ENCODE results near the gene ADARB1. TPM values are rescaled to one million over a fixed set of nuclear protein-coding genes. Genes with fewer than 3 reads are reported as not detected.

Gene ADARB1
- total and polyA plus RNA-seq, 8 donors = 23.8 to 53.4 (median 30.2) TPM

DNA sequence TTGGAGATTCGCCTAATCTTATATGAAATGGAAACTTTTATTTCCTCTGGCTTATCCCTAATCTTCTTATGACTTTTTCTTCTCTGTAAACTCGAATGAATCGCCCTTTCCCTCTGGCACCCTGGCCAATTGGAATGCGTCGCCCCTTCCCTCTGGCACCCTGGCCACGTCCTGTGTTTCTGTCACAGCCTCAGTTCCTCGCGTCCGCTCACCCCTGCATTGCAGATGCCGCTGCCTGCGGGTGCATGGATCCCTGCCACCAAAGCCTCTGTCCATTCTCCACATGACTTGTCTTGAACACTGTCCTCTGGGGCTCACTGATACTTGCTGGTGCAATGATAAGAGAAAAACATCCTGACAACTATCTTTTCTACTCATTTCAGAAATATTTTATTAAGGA is 104.6 kb downstream of the ADARB1 start:
- intact Hi-C loops (cut with DNase I) = no loop called here
- Histone ChIP-seq H3K4me1 (no peaks in the 10 kb centered on the region), H3K9me3 (no peaks in the 10 kb centered on the region), H3K36me3 (peaks cover 0 to 48% of the 10 kb centered on the region in 2 donors), H3K27ac (no peak overlapping the region), H3K4me3 (no peak overlapping the region), H3K27me3 (no peaks in the 10 kb centered on the region)
- DNase-seq = no peak
- no peak for TF ChIP-seq CTCF (IDR thresholded peaks at IDR 0.05)
- ATAC-seq = no peak

GRCh38 chr21:45179568-45180245 is 105.3 kb downstream of the ADARB1 start:
- ATAC-seq (no peak), DNase-seq (no peak)
- intact Hi-C loops (cut with DNase I) = loop anchor here in 1 of 2 donors (10.0 kb wide), 1 partner anchor 85 kb away; no protein-coding TSS in a partner anchor
- Histone ChIP-seq H3K27me3 (no peaks in the 10 kb centered on the region), H3K4me1 (no peaks in the 10 kb centered on the region), H3K4me3 (no peak overlapping the region), H3K9me3 (no peaks in the 10 kb centered on the region), H3K27ac (no peak overlapping the region), H3K36me3 (peaks cover 0 to 54% of the 10 kb centered on the region in 2 donors)
- TF ChIP-seq CTCF (IDR thresholded peaks at IDR 0.05) = no peak

GRCh38 chr21:45180246-45180599 is 105.8 kb downstream of the ADARB1 start:
- DNase-seq (no peak), ATAC-seq (no peak)
- no peak overlapping the region for H3K4me3 ChIP-seq
- H3K4me1 ChIP-seq = no peaks in the 10 kb centered on the region
- H3K27ac ChIP-seq = no peak overlapping the region
- no peaks in the 10 kb centered on the region for H3K27me3 ChIP-seq
- TF ChIP-seq CTCF (IDR thresholded peaks at IDR 0.05) = no peak
- no peaks in the 10 kb centered on the region for H3K9me3 ChIP-seq
- intact Hi-C loops (cut with DNase I) = loop anchor here in 1 of 2 donors (10.0 kb wide), 1 partner anchor 85 kb away; no protein-coding TSS in a partner anchor
- H3K36me3 ChIP-seq = peaks cover 0 to 59% of the 10 kb centered on the region in 2 donors

- ATAC-seq (no peak), DNase-seq (no peak)
- peaks cover 4 to 66% of the 10 kb centered on the region in 2 donors for H3K36me3 ChIP-seq
- intact Hi-C loops (cut with DNase I) = loop anchor here in 1 of 2 donors (10.0 kb wide), 1 partner anchor 82 kb away; no protein-coding TSS in a partner anchor
- H3K4me3 ChIP-seq = no peak overlapping the region
- H3K27ac ChIP-seq = no peak overlapping the region
- no peaks in the 10 kb centered on the region for H3K4me1 ChIP-seq
- H3K9me3 ChIP-seq = peaks cover 3 to 23% of the 10 kb centered on the region in 2 donors
- no peak for TF ChIP-seq CTCF (IDR thresholded peaks at IDR 0.05)
- no peaks in the 10 kb centered on the region for H3K27me3 ChIP-seq
These were observed 108.6 kb downstream of the ADARB1 start for GRCh38 chr21:45182958-45183357.

GRCh38 chr21:45183852-45184251 is 109.5 kb downstream of the ADARB1 start:
- TF ChIP-seq CTCF (IDR thresholded peaks at IDR 0.05) = no peak

More at GRCh38 chr21:45183852-45184251, 109.5 kb downstream of the ADARB1 start:
- ATAC-seq (no peak), DNase-seq (no peak)
- H3K9me3 ChIP-seq = peaks cover 8 to 32% of the 10 kb centered on the region in 2 donors
- H3K4me1 ChIP-seq = no peaks in the 10 kb centered on the region
- H3K36me3 ChIP-seq = peaks cover 4 to 69% of the 10 kb centered on the region in 2 donors
- intact Hi-C loops (cut with DNase I) = loop anchor here in 1 of 2 donors (10.0 kb wide), 1 partner anchor 81 kb away; no protein-coding TSS in a partner anchor
- H3K4me3 ChIP-seq = no peak overlapping the region
- H3K27ac ChIP-seq = no peak overlapping the region
- no peaks in the 10 kb centered on the region for H3K27me3 ChIP-seq

Measured in left lung (tissue), 10 donors.